HG02885 (cell line): ENCODE measurements around the gene TBC1D9.

Experiments
- ATAC-seq: cut with Tn5 transposase; IDR thresholded peaks from one replicate; pipeline ENCODE4 v1.9.1; 2021; ENCODE audit warnings: mild to moderate bottlenecking; ENCODE audit not compliant: unreplicated experiment, poor library complexity

The TBC1D9 gene

DNA sequence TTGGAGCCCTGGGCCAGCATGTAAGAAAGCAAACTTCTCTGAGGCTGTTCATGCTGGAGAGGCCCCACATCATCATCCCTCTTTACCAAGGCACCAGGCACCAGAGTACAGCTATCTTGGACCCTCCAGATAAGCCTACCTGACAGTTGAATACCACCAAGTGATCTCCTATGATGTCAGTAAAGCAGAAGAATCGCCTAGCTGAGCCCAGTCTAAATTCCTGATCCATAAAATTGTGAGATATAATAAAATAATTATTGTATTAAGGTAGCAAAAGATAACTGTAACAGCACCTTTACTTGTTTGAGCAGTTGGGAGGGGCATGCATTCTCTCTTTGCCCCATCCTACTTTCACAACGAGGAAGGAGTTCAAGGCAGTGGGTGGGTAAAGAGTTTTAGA lies 184.6 kb downstream of the TBC1D9 start:
- ATAC-seq, result no peak
